Activated CD8-positive, alpha-beta T cell treated with anti-CD3 and anti-CD28 coated beads, Interleukin-2, amount 10 ng/mL, durations not matched to agents 7 days and 5 days (primary cell): ENCODE results near the gene PGA5. TPM values are rescaled to one million over a fixed set of nuclear protein-coding genes. Genes with fewer than 3 reads are reported as not detected.
"Not testable (repeated sequence)": the region's sequence is repeated elsewhere in the genome, so short reads cannot be mapped to it uniquely, and the experiment has no call there.

Experiments used
- ATAC-seq: fragments of 150-1000 bp; cut with Tn5 transposase; one replicate; pipeline ENCODE4 v1.10.0; 2021; ENCODE audit warnings: moderate library complexity
- CTCF ChIA-PET: fragments of 350-600 bp; sonication (Branson Sonifier 250); formaldehyde crosslinking; loops from one replicate; lab custom pipeline; 2021; ENCODE audit warnings: antibody characterized with exemption; lab: Charles Lee
- POLR2A ChIA-PET: fragments of 350-600 bp; sonication (Branson Sonifier 250); formaldehyde crosslinking; loops from one replicate; lab custom pipeline; 2021; ENCODE audit warnings: antibody characterized with exemption; lab: Charles Lee
- DNase-seq: peaks from one replicate; pipeline ENCODE4 v3.0.0-alpha.2; 2020
- H3K27ac Mint-ChIP-seq: one replicate; pipeline ENCODE4 v1.8.0; 2021; ENCODE audit warnings: mild to moderate bottlenecking, mixed read lengths
- H3K27me3 Mint-ChIP-seq: one replicate; pipeline ENCODE4 v1.8.0; 2021; ENCODE audit warnings: low read depth, mixed read lengths
- H3K36me3 Mint-ChIP-seq: one replicate; pipeline ENCODE4 v1.8.0; 2021; ENCODE audit warnings: low read depth, mixed read lengths
- H3K4me1 Mint-ChIP-seq: one replicate; pipeline ENCODE4 v1.8.0; 2021; ENCODE audit warnings: low read depth, mixed read lengths
- H3K4me3 Mint-ChIP-seq: one replicate; pipeline ENCODE4 v1.8.0; 2021; ENCODE audit warnings: mild to moderate bottlenecking, mixed read lengths
- H3K9me3 Mint-ChIP-seq: one replicate; pipeline ENCODE4 v1.8.0; 2022; ENCODE audit warnings: mixed read lengths; ENCODE audit not compliant: insufficient read depth
- total RNA-seq, 2 experiments: library from RNA; stranded (reverse); gene quantifications; one replicate each; pipeline ENCODE4 v1.2.3, GENCODE V29; 2021

The PGA5 gene
- not detected for total RNA-seq

DNA sequence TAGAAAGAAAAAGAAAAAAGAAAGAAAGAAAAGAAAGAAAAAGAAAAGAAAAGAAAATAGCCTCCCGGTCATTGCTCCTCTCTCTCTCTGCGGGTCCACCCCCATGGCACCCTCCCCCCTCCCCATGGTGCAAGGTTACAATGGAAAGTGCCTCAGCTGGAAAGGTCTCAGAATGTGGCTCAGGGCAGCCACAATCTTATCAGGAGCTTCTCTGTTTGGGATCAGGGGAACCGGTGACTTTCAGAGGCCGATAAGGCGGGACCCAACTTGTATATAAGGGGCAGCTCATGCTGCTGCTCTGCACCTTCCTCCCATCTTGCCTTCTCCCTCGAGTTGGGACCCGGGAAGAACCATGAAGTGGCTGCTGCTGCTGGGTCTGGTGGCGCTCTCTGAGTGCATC is at the start of gene PGA5:
Gene PGA5 (plus strand): TSS at position 301 of the 400 bp plus-strand sequence. CDS start 52 bp downstream, at position 353.
- POLR2A ChIA-PET, H3K27ac Mint-ChIP-seq, H3K27me3 Mint-ChIP-seq, CTCF ChIA-PET, H3K9me3 Mint-ChIP-seq, H3K36me3 Mint-ChIP-seq, DNase-seq, H3K4me1 Mint-ChIP-seq, ATAC-seq, H3K4me3 Mint-ChIP-seq: not testable (repeated sequence)

- no peaks in the 10 kb centered on the region for H3K9me3 Mint-ChIP-seq
- ATAC-seq (no peak), DNase-seq (no peak)
- no peaks in the 10 kb centered on the region for H3K36me3 Mint-ChIP-seq
- no peaks in the 10 kb centered on the region for H3K4me1 Mint-ChIP-seq
- H3K27ac Mint-ChIP-seq: no peak overlapping the region
- H3K4me3 Mint-ChIP-seq: no peak overlapping the region
- POLR2A ChIA-PET: no interaction called here
- peaks cover 2% of the 10 kb centered on the region for H3K27me3 Mint-ChIP-seq
- CTCF ChIA-PET: no interaction called here
These were observed 47.4 kb upstream of the PGA5 start for GRCh38 chr11:61193596-61193995.

DNA sequence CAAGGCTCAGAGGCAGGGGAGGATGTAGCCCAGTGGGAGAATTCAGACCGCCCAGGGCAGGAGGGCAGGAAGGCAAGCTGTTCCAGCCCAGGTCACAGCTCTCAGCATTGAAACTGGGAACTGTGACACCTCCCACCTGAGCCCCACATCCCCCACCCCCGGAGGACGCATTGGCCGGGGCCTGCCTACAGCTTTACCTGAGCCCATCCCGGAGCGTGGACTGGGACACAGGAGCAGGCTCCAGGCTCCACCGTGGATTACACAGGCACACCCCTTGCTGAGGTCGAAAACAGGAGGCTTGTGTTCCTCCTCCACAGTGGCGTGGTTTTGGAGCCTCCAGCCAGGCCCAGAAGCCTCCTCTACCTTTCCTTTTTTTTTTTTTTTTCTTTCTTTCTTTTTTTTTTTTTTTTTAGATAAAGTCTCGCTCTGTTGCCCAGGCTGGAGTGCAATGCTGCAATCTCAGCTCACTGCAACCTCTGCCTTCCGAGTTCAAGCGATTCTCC is 46.8 kb upstream of the PGA5 start:
- CTCF ChIA-PET: no interaction called here
- no peaks in the 10 kb centered on the region for H3K36me3 Mint-ChIP-seq
- peaks cover 2% of the 10 kb centered on the region for H3K27me3 Mint-ChIP-seq
- ATAC-seq: no peak
- no peak overlapping the region for H3K27ac Mint-ChIP-seq
- no peak overlapping the region for H3K4me3 Mint-ChIP-seq
- DNase-seq: no peak
- no peaks in the 10 kb centered on the region for H3K9me3 Mint-ChIP-seq
- POLR2A ChIA-PET: no interaction called here
- H3K4me1 Mint-ChIP-seq: no peaks in the 10 kb centered on the region

- no peaks in the 10 kb centered on the region for H3K9me3 Mint-ChIP-seq
- H3K4me1 Mint-ChIP-seq: no peaks in the 10 kb centered on the region
- no peak for ATAC-seq
- DNase-seq: no peak
- ChIA-PET POLR2A (no interaction called here), CTCF (interaction anchor here (1.0 kb wide), 1 partner anchor 7 kb away, joined by 3 read pairs; no protein-coding TSS in a partner anchor)
- peaks cover 2% of the 10 kb centered on the region for H3K27me3 Mint-ChIP-seq
- H3K36me3 Mint-ChIP-seq: no peaks in the 10 kb centered on the region
- H3K27ac Mint-ChIP-seq: no peak overlapping the region
- no peak overlapping the region for H3K4me3 Mint-ChIP-seq
These were observed 45.8 kb upstream of the PGA5 start for GRCh38 chr11:61194981-61195695.

DNA sequence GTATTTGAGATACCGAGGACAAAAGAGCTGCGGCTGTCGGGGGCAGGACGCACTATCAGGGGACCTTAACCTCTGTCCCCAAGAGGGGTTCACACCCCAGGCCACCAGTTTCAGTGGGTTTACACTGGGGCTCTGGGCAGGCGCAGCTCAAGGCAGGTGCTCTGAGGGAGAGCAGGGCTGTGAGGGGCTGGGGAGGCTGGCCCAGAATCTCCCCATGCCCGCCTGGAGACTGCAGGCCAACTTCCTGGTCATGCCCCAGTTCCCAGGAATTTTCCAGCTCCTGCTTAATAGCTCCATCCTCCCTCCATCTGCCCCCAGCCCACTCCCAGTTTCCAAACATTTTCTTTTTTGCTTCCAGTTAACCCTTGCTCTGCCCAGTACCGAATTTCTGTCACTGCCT is 45.3 kb upstream of the PGA5 start:
- Mint-ChIP-seq H3K9me3 (no peaks in the 10 kb centered on the region), H3K27me3 (no peaks in the 10 kb centered on the region), H3K4me3 (no peak overlapping the region), H3K4me1 (no peaks in the 10 kb centered on the region), H3K36me3 (no peaks in the 10 kb centered on the region), H3K27ac (no peak overlapping the region)
- ChIA-PET CTCF (interaction anchor here (1.0 kb wide), 1 partner anchor 8 kb away, joined by 3 read pairs; no protein-coding TSS in a partner anchor), POLR2A (no interaction called here)
- ATAC-seq (no peak), DNase-seq (no peak)

DNA sequence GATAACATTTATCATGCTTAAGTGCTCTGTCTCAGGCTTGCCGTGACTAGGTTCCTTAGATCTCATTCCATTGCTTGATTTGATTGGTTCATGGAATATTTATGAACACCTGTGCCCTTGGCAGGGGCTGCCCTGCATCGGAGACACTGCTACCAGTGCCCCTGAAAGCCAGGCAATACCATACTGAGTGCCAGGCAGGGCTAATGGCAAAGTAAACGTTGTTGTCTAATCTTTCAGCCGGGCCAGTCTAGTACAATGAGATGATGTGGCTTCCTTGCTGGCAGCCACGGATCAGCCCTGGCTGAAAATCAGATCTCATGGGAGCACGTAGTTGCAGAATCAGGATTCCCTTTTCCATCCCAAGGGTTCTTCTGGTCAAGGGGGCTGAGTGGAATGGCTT is 42.6 kb upstream of the PGA5 start:
- Mint-ChIP-seq H3K9me3 (no peaks in the 10 kb centered on the region), H3K27me3 (peaks cover 6% of the 10 kb centered on the region), H3K4me3 (no peak overlapping the region), H3K4me1 (no peaks in the 10 kb centered on the region), H3K36me3 (no peaks in the 10 kb centered on the region), H3K27ac (no peak overlapping the region)
- POLR2A ChIA-PET: no interaction called here
- CTCF ChIA-PET: no interaction called here
- ATAC-seq: no peak
- DNase-seq: no peak

DNA sequence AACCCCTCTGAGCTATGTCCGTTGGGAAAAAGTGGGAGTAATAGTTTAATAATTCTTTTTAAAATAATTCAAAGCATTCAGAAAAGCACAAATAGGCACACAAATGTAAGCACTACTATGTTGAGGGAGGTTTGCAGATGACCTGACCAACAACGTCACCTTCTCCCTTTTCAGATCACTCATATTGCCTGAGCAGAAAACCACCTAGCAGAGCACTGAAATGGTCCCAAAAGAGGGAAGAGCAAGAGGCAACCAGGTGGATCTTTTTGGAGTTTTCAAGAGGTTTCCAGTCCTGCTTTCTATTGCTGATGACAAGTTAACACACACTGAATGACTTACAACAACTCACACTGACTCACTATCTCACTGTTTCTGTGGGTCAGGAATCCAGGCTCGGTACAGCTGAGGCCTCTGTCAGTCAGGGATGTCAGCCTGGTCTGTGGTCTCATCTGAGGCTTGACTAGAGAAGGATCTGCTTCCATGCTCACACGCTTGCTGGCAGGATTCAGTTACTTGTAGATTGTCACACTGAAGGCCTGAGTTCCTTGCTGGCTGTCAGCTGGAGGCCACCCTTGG is 41.9 kb upstream of the PGA5 start:
- ATAC-seq: no peak
- POLR2A ChIA-PET: no interaction called here

DNA sequence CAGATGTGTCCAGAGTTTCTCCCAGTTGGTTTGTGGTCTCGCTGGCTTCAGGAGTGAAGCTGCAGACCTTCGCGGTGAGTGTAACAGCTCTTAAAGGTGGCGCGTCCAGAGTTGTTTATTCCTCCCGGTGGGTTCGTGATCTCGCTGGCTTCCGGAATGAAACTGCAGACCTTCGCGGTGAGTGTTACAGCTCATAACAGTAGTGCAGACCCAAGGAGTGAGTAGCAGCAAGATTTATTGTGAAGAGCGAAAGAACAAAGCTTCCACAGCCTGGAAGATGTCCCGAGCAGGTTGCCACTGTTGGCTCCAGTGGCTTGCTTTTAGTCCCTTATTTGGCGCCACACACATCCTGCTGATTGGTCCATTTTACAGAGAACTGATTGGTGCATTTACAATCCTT is 39.5 kb upstream of the PGA5 start:
- H3K9me3 Mint-ChIP-seq: no peaks in the 10 kb centered on the region
- H3K4me3 Mint-ChIP-seq: no peak overlapping the region
- no peak for DNase-seq
- no peak overlapping the region for H3K27ac Mint-ChIP-seq
- peaks cover 9% of the 10 kb centered on the region for H3K27me3 Mint-ChIP-seq
- ChIA-PET POLR2A (interaction anchor here (0.8 kb wide), 1 partner anchor 31 kb away, joined by 3 read pairs; no protein-coding TSS in a partner anchor), CTCF (interaction anchor here (1.0 kb wide), 1 partner anchor 14 kb away, joined by 4 read pairs; no protein-coding TSS in a partner anchor)
- no peaks in the 10 kb centered on the region for H3K36me3 Mint-ChIP-seq
- ATAC-seq: no peak
- no peaks in the 10 kb centered on the region for H3K4me1 Mint-ChIP-seq

More for the DNA sequence above, 41.9 kb upstream of the PGA5 start:
- Mint-ChIP-seq H3K9me3 (no peaks in the 10 kb centered on the region), H3K27ac (no peak overlapping the region), H3K4me3 (no peak overlapping the region), H3K36me3 (no peaks in the 10 kb centered on the region), H3K27me3 (peaks cover 6% of the 10 kb centered on the region), H3K4me1 (no peaks in the 10 kb centered on the region)
- no peak for DNase-seq
- CTCF ChIA-PET: no interaction called here

DNA sequence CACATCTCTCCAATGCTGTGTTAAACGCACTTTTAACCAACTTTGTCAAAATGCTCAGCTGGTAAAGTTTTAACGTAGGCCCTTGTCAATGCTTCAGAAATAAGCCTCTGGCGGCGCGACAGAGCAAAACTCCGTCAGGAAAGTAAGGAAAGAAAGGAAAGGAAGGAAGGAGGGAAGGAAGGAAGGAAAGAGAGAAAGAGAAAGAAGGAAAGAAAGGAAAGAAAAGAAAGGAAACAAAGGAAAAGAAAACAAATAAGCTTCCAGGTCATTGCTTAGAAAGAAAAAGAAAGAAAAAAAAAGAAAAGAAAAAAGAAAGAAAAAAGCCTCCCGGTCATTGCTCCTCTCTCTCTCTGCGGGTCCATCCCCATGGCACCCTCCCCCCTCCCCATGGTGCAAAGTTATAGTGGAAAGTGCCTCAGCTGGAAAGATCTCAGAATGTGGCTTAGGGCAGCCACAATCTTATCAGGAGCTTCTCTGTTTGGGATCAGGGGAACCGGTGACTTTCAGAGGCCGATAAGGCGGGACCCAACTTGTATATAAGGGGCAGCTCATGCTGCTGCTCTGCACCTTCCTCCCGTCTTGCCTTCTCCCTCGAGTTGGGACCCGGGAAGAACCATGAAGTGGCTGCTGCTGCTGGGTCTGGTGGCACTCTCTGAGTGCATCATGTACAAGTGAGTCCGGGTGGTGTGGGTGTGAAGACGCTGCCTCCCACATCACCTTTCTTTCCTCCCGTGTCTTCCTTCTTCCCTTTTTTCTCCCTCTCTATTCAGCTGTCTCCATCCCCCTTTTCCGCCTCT is 37.8 kb upstream of the PGA5 start, which contains the start of gene PGA3:
Gene PGA3 (plus strand): TSS at position 566 of the 797 bp plus-strand sequence. CDS start 50 bp downstream, at position 616.
- H3K27me3 Mint-ChIP-seq, H3K9me3 Mint-ChIP-seq, H3K4me3 Mint-ChIP-seq, ATAC-seq, CTCF ChIA-PET, H3K36me3 Mint-ChIP-seq, POLR2A ChIA-PET, H3K27ac Mint-ChIP-seq, DNase-seq, H3K4me1 Mint-ChIP-seq: not testable (repeated sequence)

DNA sequence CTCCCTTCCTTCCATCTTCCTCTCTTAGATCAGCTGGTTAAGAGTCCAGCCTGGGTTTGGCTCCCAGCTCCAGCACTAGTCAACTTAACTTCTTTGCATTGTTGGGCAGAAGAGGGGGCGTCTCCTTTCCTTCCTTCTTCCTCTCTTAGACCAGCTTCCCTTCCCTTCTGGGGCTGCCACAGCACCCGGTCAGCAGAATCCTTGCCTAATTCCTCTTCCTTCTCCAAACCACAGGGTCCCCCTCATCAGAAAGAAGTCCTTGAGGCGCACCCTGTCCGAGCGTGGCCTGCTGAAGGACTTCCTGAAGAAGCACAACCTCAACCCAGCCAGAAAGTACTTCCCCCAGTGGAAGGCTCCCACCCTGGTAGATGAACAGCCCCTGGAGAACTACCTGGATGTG is 37.1 kb upstream of the PGA5 start:
- ATAC-seq, POLR2A ChIA-PET, CTCF ChIA-PET: not testable (repeated sequence)

DNA sequence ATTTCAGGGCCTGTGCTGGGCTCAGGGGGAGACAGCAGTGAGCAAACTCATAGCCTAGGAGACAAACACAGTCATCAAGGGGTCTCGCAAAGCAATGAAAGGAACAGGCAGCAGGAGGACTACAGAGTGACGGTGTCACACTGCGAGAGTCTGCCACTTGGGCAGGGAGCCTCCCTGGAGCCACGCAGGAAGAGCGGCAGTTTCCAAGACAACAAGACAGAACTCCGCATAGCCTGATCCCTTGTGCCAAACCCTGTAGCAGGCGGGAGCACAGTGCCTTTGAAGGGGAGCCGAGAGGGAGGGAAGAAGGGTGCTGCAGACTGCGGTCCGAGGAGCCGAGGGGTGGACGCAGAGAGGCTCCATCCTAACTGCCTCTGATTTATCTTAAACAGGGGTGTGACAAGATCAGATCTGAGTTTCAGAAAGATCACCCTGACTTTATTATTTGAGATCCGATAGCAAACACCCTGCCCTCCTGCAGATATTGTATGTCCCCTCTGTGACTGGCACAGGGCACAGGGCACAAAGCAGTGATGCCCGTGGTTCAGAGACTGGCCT is 36.4 kb upstream of the PGA5 start:
- DNase-seq, H3K27ac Mint-ChIP-seq, H3K4me3 Mint-ChIP-seq, H3K4me1 Mint-ChIP-seq, H3K9me3 Mint-ChIP-seq, ATAC-seq, POLR2A ChIA-PET, H3K36me3 Mint-ChIP-seq, H3K27me3 Mint-ChIP-seq, CTCF ChIA-PET: not testable (repeated sequence)

More for the DNA sequence above, 37.1 kb upstream of the PGA5 start:
- not testable (repeated sequence) for H3K4me1 Mint-ChIP-seq, H3K4me3 Mint-ChIP-seq, H3K36me3 Mint-ChIP-seq, H3K27ac Mint-ChIP-seq, H3K9me3 Mint-ChIP-seq, DNase-seq, H3K27me3 Mint-ChIP-seq
